Thyroid gland (tissue), 4 donors: ENCODE data around the gene RPN1. TPM values are rescaled to one million over a fixed set of nuclear protein-coding genes. Genes with fewer than 3 reads are reported as not detected.

Experiments used
- DNase-seq, 2 donors: peaks; one replicate each; pipeline ENCODE4 v3.0.0-alpha.2; 2019
- H3K27ac ChIP-seq, 3 donors: fragments of 200-600 bp; sonication (generic); 1 replicate in 2 of 3; 2 replicates in 1 of 3; pipeline ENCODE4 v1.5.1; 2016 to 2019; ENCODE audit warnings: mild to moderate bottlenecking in 1 of 3, moderate library complexity in 1 of 3
- H3K27me3 ChIP-seq: fragments of 200-600 bp; sonication (generic); one replicate; pipeline ENCODE4 v1.5.1; 2019
- H3K36me3 ChIP-seq, 2 donors: fragments of 200-600 bp; sonication (generic); one replicate each; pipeline ENCODE4 v1.5.1; 2016 to 2019
- H3K4me1 ChIP-seq, 2 donors: fragments of 200-600 bp; sonication (generic); one replicate each; pipeline ENCODE4 v1.5.1; 2017 to 2019
- H3K4me3 ChIP-seq, 3 donors: fragments of 200-600 bp; sonication (generic); replicated peaks in 1 of 3; 1 replicate in 2 of 3; 2 replicates in 1 of 3; pipeline ENCODE4 v1.5.1; 2016; ENCODE audit warnings: mild to moderate bottlenecking in 1 of 3
- H3K9me3 ChIP-seq: fragments of 200-600 bp; sonication (generic); one replicate; pipeline ENCODE4 v1.5.1; 2017
- POLR2A ChIP-seq, 2 donors: fragments of 450-650 bp; IDR thresholded peaks; one replicate each; pipeline ENCODE4 v1.6.1; 2017; ENCODE audit warnings: antibody characterized with exemption in 2 of 2, mild to moderate bottlenecking in 2 of 2, moderate library complexity in 1 of 2
- WGBS, 2 donors: methylation state at CpG; one replicate each; pipeline ENCODE4 v1.1.5; 2017; 5-methylcytosine and 5-hydroxymethylcytosine counted together
- intact Hi-C: fragments of 100-400 bp; cut with DNase I; formaldehyde crosslinking; loops from one replicate; pipeline ENCODE4 v1.15.1; 2023
- total RNA-seq, 4 donors: library from RNA; depleted of rRNA; stranded (reverse); fragments of >200 nt; gene quantifications; one replicate each; pipeline ENCODE4 v1.2.3, GENCODE V29; 2016
- TF ChIP-seq, protein P1 (sequence below), 6 experiments: fragments of 200-600 bp in 3 of 6; fragments of 450-650 bp in 3 of 6; sonication (generic) in 3 of 6; IDR thresholded peaks; one replicate each; pipeline ENCODE4 v1.5.1; 2016 to 2019; ENCODE audit warnings: antibody characterized with exemption in 6 of 6, mild to moderate bottlenecking in 2 of 6, inconsistent platforms in 1 of 6, moderate library complexity in 1 of 6

The RPN1 gene
- 100 to 1,000 TPM; 368 to 750 (median 528) TPM for total RNA-seq

DNA sequence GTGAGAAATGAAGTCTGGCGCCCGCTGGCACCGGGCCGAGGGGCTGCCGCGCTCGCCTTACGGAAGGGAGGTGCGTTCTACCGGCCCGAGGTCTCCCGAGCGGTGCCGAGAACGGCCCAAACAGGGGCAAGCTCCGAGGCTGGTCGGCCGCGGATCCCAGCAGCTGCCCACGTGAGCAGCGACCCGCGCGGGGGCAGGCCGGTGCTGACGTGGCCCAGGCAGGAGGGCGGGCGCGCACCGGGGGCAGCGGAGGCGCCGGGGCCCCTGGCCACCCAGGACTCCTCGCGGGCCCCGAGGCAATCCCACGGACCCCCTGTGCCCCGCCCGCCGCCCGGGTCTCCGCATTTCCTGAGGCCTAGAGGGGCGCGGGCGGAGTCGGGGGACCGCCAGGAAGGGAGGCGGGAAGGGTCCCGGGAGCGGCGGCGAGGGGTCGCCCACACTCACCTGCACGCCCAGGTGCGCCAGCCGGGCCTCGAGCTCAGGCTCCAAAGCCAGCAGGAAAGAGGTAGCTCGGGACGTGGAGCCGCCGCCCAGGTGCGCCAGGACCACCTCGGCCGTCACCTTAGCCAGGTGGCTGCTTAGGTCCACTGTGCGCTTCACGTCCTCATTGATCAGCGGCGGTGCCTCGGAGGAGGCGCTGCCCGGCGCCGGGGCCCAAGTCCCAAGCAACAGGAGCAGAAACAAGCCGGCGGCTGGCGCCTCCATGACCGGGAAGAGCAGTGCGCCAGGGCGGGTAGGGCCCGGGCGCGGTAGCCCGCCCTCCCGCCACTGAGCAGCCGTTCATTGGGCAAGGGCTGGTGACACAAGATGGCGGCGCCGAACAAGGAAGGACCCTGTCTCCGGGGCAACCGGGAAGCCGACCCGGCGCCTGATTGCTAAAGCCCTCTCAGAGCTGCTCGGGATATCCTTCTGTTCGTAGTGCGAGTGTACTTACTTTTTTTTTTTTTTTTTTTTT lies at the start of gene RPN1:
TSS of gene RPN1 (minus strand) at position 723 of the 955 bp plus-strand sequence. CDS start at position 705, 18 bp downstream.
- intact Hi-C loops: no loop called here
- Histone ChIP-seq H3K4me3 (peak within 1 kb of the TSS; percentile 98 to 100 (median 99)), H3K4me1 (peaks cover 14 to 22% of the 10 kb centered on the region in 2 donors), H3K27ac (peak within 1 kb of the TSS; percentile 97 to 98 (median 98)), H3K36me3 (no peaks in the 10 kb centered on the region), H3K27me3 (no peaks in the 10 kb centered on the region), H3K9me3 (no peaks in the 10 kb centered on the region)
- 0 to 1% methylated on average over 24 to 25 of the region's 96 CpGs for WGBS, 2 donors
- TF ChIP-seq, protein P1, sequence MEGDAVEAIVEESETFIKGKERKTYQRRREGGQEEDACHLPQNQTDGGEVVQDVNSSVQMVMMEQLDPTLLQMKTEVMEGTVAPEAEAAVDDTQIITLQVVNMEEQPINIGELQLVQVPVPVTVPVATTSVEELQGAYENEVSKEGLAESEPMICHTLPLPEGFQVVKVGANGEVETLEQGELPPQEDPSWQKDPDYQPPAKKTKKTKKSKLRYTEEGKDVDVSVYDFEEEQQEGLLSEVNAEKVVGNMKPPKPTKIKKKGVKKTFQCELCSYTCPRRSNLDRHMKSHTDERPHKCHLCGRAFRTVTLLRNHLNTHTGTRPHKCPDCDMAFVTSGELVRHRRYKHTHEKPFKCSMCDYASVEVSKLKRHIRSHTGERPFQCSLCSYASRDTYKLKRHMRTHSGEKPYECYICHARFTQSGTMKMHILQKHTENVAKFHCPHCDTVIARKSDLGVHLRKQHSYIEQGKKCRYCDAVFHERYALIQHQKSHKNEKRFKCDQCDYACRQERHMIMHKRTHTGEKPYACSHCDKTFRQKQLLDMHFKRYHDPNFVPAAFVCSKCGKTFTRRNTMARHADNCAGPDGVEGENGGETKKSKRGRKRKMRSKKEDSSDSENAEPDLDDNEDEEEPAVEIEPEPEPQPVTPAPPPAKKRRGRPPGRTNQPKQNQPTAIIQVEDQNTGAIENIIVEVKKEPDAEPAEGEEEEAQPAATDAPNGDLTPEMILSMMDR (IDR thresholded peaks at IDR 0.05): peak in 1 of 6 experiments; percentile 3
- peak; percentile 79 to 90 for TF ChIP-seq POLR2A (IDR thresholded peaks at IDR 0.05)
- DNase-seq: peak; percentile 98 to 99

DNA sequence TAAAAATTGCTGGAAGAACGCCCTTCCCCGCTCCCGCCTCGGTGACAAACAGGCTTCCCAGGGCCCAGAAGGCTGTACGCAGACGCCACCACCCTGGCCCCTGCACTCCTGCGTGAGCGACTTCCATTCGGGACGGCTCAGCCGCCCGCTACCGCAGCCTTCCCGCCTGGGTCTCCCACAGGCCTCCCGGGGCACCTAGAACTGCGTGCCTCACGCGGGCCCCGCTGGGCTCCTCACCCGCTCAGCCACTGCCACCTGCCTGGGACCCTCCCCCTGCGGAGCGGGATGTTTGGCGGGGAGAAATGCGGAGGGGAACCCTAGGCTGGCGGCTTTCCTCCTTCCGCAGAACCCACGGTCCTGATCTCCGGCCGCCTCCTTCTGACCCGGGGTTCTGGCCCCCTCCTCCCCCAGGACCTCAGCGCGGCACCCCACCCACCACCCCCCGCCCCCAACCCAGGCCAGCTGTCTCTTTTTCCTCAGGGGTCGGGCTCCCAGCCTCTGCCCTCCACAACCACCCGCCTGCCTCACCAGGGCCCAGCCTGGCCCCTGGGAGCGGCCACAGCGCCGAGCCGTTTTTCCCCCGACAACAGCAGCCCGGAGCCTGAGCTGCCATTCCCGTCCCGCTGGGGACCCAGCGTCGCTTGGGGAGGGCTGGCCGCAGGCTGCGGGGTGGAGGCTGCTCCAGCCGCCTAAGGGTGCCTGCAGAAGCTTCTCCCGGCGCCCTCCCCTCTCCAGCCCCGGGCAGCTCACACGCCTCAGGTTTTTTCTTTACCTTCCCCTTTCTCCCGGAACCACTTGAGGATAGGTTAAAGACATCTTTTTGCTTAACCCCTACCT lies 47.8 kb upstream of the RPN1 start:
- H3K36me3 ChIP-seq: no peaks in the 10 kb centered on the region
- H3K27ac ChIP-seq: peak overlapping the region in 2 of 3 donors; percentile 51 to 68
- peaks cover 13 to 15% of the 10 kb centered on the region in 2 donors for H3K4me1 ChIP-seq
- peak; percentile 48 for DNase-seq
- peak in 1 of 2 donors; percentile 32 for TF ChIP-seq POLR2A (IDR thresholded peaks at IDR 0.05)
- TF ChIP-seq, protein P1 (IDR thresholded peaks at IDR 0.05): no peak
- no peaks in the 10 kb centered on the region for H3K9me3 ChIP-seq
- H3K27me3 ChIP-seq: no peaks in the 10 kb centered on the region
- intact Hi-C loops: no loop called here
- WGBS, 2 donors: 3 to 4% methylated on average over 32 to 33 of the region's 53 CpGs
- peak overlapping the region in 2 of 3 donors; percentile 46 to 54 for H3K4me3 ChIP-seq

DNA sequence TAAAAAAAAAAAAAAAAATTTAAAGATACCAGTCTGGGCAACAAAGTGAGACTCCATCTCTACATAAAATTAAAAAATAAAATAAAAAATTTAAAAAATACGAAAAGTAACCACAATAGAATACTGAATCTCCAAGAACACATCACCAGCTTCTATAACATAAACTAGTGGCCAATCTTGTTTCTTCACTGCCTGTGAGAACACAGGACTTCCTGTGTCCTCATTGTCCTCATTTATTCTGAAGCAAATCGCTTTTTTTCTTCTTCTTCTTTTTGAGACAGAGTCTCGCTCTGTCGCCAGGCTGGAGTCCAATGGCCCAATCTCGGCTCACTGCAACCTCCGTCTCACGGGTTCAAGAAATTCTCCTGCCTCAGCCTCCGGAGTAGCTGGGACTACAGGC lies 46.7 kb upstream of the RPN1 start:
- WGBS, 2 donors: 92 to 96% methylated on average over 8 of the region's 8 CpGs
- no peak overlapping the region for H3K4me3 ChIP-seq
- intact Hi-C loops: no loop called here

DNA sequence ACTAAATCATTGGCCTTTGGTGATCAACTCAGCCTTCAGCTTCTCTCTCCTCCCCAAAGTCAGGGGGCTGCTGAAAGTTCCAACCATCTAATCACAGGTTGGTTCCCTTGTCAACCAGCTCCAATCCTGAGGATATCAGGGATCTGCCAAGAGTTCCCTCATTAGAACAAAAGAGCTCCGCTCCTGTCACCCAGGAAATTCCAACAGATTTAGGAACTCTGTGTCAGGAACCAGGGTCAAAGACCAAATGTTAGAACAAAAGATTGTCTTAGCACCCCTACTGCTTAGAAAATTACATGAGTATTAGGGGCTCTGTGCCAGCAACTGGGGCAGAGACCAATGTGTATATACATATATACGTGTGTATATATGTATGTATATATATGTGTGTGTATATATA lies 43.1 kb upstream of the RPN1 start:
- DNase-seq: no peak
- Histone ChIP-seq H3K4me3 (no peak overlapping the region), H3K27me3 (no peaks in the 10 kb centered on the region), H3K27ac (no peak overlapping the region), H3K4me1 (no peaks in the 10 kb centered on the region), H3K9me3 (no peaks in the 10 kb centered on the region), H3K36me3 (no peaks in the 10 kb centered on the region)
- TF ChIP-seq POLR2A (IDR thresholded peaks at IDR 0.05): no peak
- TF ChIP-seq, protein P1 (IDR thresholded peaks at IDR 0.05): no peak
- 61 to 76% methylated on average over 2 of the region's 2 CpGs for WGBS, 2 donors
- intact Hi-C loops: no loop called here

More for the DNA sequence above, 46.7 kb upstream of the RPN1 start:
- Histone ChIP-seq H3K27ac (no peak overlapping the region), H3K27me3 (no peaks in the 10 kb centered on the region), H3K4me1 (peaks cover 13 to 14% of the 10 kb centered on the region in 2 donors), H3K36me3 (no peaks in the 10 kb centered on the region), H3K9me3 (no peaks in the 10 kb centered on the region)
- no peak for TF ChIP-seq POLR2A (IDR thresholded peaks at IDR 0.05)
- TF ChIP-seq, protein P1 (IDR thresholded peaks at IDR 0.05): no peak
- no peak for DNase-seq
